ENCODE results near the gene SAMD11. TPM values are rescaled to one million over a fixed set of nuclear protein-coding genes. Genes with fewer than 3 reads are reported as not detected.

The SAMD11 gene
- total RNA-seq, 1 experiment from 2014 or later, result not detected

- no peak for DNase-seq
- H3K27me3 ChIP-seq (ENCODE audit: low read length), result no peaks in the 10 kb centered on the region
- H3K4me2 ChIP-seq (ENCODE audit: low read depth, low read length, poor library complexity, severe bottlenecking), result no peak overlapping the region
- peaks cover 13% of the 10 kb centered on the region; the same call in 1 of the 2 replicates for H3K36me3 ChIP-seq (ENCODE audit: insufficient read depth, low read length)
- no peak overlapping the region for H3K27ac ChIP-seq (ENCODE audit: low read length)
- H4K20me1 ChIP-seq (ENCODE audit: insufficient read depth, low read depth, low read length), result peaks cover 27% of the 10 kb centered on the region; the same call in 1 of the 2 replicates
- no peaks in the 10 kb centered on the region for H3K79me2 ChIP-seq (ENCODE audit: low read length)
- no peak overlapping the region for H3K9ac ChIP-seq (ENCODE audit: low read length)
- no peak overlapping the region for H2AFZ ChIP-seq (ENCODE audit: low read length)
- no peak overlapping the region for H3K4me3 ChIP-seq (ENCODE audit: low read length)
- no peaks in the 10 kb centered on the region for H3K9me3 ChIP-seq (ENCODE audit: low read length)
- H3K4me1 ChIP-seq (ENCODE audit: low read length), result no peaks in the 10 kb centered on the region
- no peaks in the 10 kb centered on the region for H3K9me2 ChIP-seq (replicated peaks; ENCODE audit: insufficient read depth, low read length)
These were observed 26.5 kb downstream of the SAMD11 start for GRCh38 chr1:950268-950667.

- Histone ChIP-seq H3K27me3 (ENCODE audit: low read length) (no peaks in the 10 kb centered on the region), H3K9me2 (replicated peaks; ENCODE audit: insufficient read depth, low read length) (no peaks in the 10 kb centered on the region), H3K9me3 (ENCODE audit: low read length) (no peaks in the 10 kb centered on the region), H3K4me2 (ENCODE audit: low read depth, low read length, poor library complexity, severe bottlenecking) (no peak overlapping the region), H3K4me1 (ENCODE audit: low read length) (no peaks in the 10 kb centered on the region), H3K9ac (ENCODE audit: low read length) (no peak overlapping the region), H3K79me2 (ENCODE audit: low read length) (no peaks in the 10 kb centered on the region), H3K4me3 (ENCODE audit: low read length) (no peak overlapping the region), H3K27ac (ENCODE audit: low read length) (no peak overlapping the region), H3K36me3 (ENCODE audit: insufficient read depth, low read length) (peaks cover 13% of the 10 kb centered on the region; the same call in 1 of the 2 replicates), H2AFZ (ENCODE audit: low read length) (no peak overlapping the region), H4K20me1 (ENCODE audit: insufficient read depth, low read depth, low read length) (peaks cover 24% of the 10 kb centered on the region; the same call in 1 of the 2 replicates)
- no peak for DNase-seq
These were observed 27.2 kb downstream of the SAMD11 start for GRCh38 chr1:950881-951280.

GRCh38 chr1:951364-951763 is 27.6 kb downstream of the SAMD11 start:
- Histone ChIP-seq H2AFZ (ENCODE audit: low read length) (no peak overlapping the region), H3K9me3 (ENCODE audit: low read length) (no peaks in the 10 kb centered on the region), H3K4me2 (ENCODE audit: low read depth, low read length, poor library complexity, severe bottlenecking) (no peak overlapping the region), H3K36me3 (ENCODE audit: insufficient read depth, low read length) (peaks cover 13% of the 10 kb centered on the region; the same call in 1 of the 2 replicates), H3K27me3 (ENCODE audit: low read length) (no peaks in the 10 kb centered on the region), H3K27ac (ENCODE audit: low read length) (no peak overlapping the region), H3K79me2 (ENCODE audit: low read length) (no peaks in the 10 kb centered on the region), H3K4me1 (ENCODE audit: low read length) (no peaks in the 10 kb centered on the region), H3K9me2 (replicated peaks; ENCODE audit: insufficient read depth, low read length) (no peaks in the 10 kb centered on the region), H3K4me3 (ENCODE audit: low read length) (no peak overlapping the region), H4K20me1 (ENCODE audit: insufficient read depth, low read depth, low read length) (0 out of 2 replicates have a peak, but pooled peaks cover 23% of the 10 kb centered on the region), H3K9ac (ENCODE audit: low read length) (no peak overlapping the region)
- no peak for DNase-seq

GRCh38 chr1:952201-952600 is 28.5 kb downstream of the SAMD11 start:
- Histone ChIP-seq H3K9me2 (replicated peaks; ENCODE audit: insufficient read depth, low read length) (no peaks in the 10 kb centered on the region), H3K9ac (ENCODE audit: low read length) (no peak overlapping the region), H3K36me3 (ENCODE audit: insufficient read depth, low read length) (peaks cover 13% of the 10 kb centered on the region; the same call in 1 of the 2 replicates), H3K9me3 (ENCODE audit: low read length) (no peaks in the 10 kb centered on the region), H3K27me3 (ENCODE audit: low read length) (no peaks in the 10 kb centered on the region), H3K79me2 (ENCODE audit: low read length) (peaks cover 4% of the 10 kb centered on the region), H2AFZ (ENCODE audit: low read length) (no peak overlapping the region), H3K27ac (ENCODE audit: low read length) (no peak overlapping the region), H4K20me1 (ENCODE audit: insufficient read depth, low read depth, low read length) (0 out of 2 replicates have a peak, but pooled peaks cover 26% of the 10 kb centered on the region), H3K4me3 (ENCODE audit: low read length) (no peak overlapping the region), H3K4me1 (ENCODE audit: low read length) (no peaks in the 10 kb centered on the region), H3K4me2 (ENCODE audit: low read depth, low read length, poor library complexity, severe bottlenecking) (no peak overlapping the region)
- no peak for DNase-seq

- Histone ChIP-seq H3K4me3 (ENCODE audit: low read length) (no peak overlapping the region), H3K4me1 (ENCODE audit: low read length) (peaks cover 4% of the 10 kb centered on the region), H3K27me3 (ENCODE audit: low read length) (no peaks in the 10 kb centered on the region), H3K36me3 (ENCODE audit: insufficient read depth, low read length) (peaks cover 13% of the 10 kb centered on the region; the same call in 1 of the 2 replicates), H3K9me3 (ENCODE audit: low read length) (no peaks in the 10 kb centered on the region), H3K27ac (ENCODE audit: low read length) (no peak overlapping the region), H3K9me2 (replicated peaks; ENCODE audit: insufficient read depth, low read length) (no peaks in the 10 kb centered on the region), H3K4me2 (ENCODE audit: low read depth, low read length, poor library complexity, severe bottlenecking) (no peak overlapping the region), H3K9ac (ENCODE audit: low read length) (no peak overlapping the region), H3K79me2 (ENCODE audit: low read length) (peaks cover 8% of the 10 kb centered on the region), H2AFZ (ENCODE audit: low read length) (no peak overlapping the region), H4K20me1 (ENCODE audit: insufficient read depth, low read depth, low read length) (peaks cover 27% of the 10 kb centered on the region; the same call in 1 of the 2 replicates)
- DNase-seq, result no peak
These were observed 28.9 kb downstream of the SAMD11 start for GRCh38 chr1:952603-953002.

- no peaks in the 10 kb centered on the region for H3K27me3 ChIP-seq (ENCODE audit: low read length)
- H3K9me3 ChIP-seq (ENCODE audit: low read length), result no peaks in the 10 kb centered on the region
- H3K36me3 ChIP-seq (ENCODE audit: insufficient read depth, low read length), result peaks cover 13% of the 10 kb centered on the region; the same call in 1 of the 2 replicates
- no peak for DNase-seq
- H3K9ac ChIP-seq (ENCODE audit: low read length), result no peak overlapping the region
- no peak overlapping the region for H3K4me2 ChIP-seq (ENCODE audit: low read depth, low read length, poor library complexity, severe bottlenecking)
- H3K9me2 ChIP-seq (replicated peaks; ENCODE audit: insufficient read depth, low read length), result no peaks in the 10 kb centered on the region
- H3K27ac ChIP-seq (ENCODE audit: low read length), result no peak overlapping the region
- H4K20me1 ChIP-seq (ENCODE audit: insufficient read depth, low read depth, low read length), result peaks cover 34% of the 10 kb centered on the region
- no peak overlapping the region for H2AFZ ChIP-seq (ENCODE audit: low read length)
- peaks cover 19% of the 10 kb centered on the region for H3K79me2 ChIP-seq (ENCODE audit: low read length)
- H3K4me3 ChIP-seq (ENCODE audit: low read length), result no peak overlapping the region
- peaks cover 9% of the 10 kb centered on the region for H3K4me1 ChIP-seq (ENCODE audit: low read length)
These were observed 30.0 kb downstream of the SAMD11 start for GRCh38 chr1:953524-954320.

- Histone ChIP-seq H3K9me3 (ENCODE audit: low read length) (no peaks in the 10 kb centered on the region), H3K4me3 (ENCODE audit: low read length) (no peak overlapping the region), H3K4me2 (ENCODE audit: low read depth, low read length, poor library complexity, severe bottlenecking) (no peak overlapping the region), H4K20me1 (ENCODE audit: insufficient read depth, low read depth, low read length) (peaks cover 36% of the 10 kb centered on the region), H3K27me3 (ENCODE audit: low read length) (no peaks in the 10 kb centered on the region), H3K9me2 (replicated peaks; ENCODE audit: insufficient read depth, low read length) (no peaks in the 10 kb centered on the region), H3K27ac (ENCODE audit: low read length) (no peak overlapping the region), H2AFZ (ENCODE audit: low read length) (no peak overlapping the region), H3K4me1 (ENCODE audit: low read length) (peaks cover 9% of the 10 kb centered on the region), H3K9ac (ENCODE audit: low read length) (no peak overlapping the region), H3K36me3 (ENCODE audit: insufficient read depth, low read length) (peaks cover 10% of the 10 kb centered on the region; the same call in 1 of the 2 replicates), H3K79me2 (ENCODE audit: low read length) (peaks cover 23% of the 10 kb centered on the region)
- no peak for DNase-seq
These were observed 31.2 kb downstream of the SAMD11 start for GRCh38 chr1:954927-955326.

GRCh38 chr1:955474-955873 is 31.8 kb downstream of the SAMD11 start:
- Histone ChIP-seq H3K9ac (ENCODE audit: low read length) (no peak overlapping the region), H3K79me2 (ENCODE audit: low read length) (peaks cover 23% of the 10 kb centered on the region), H3K4me2 (ENCODE audit: low read depth, low read length, poor library complexity, severe bottlenecking) (no peak overlapping the region), H3K36me3 (ENCODE audit: insufficient read depth, low read length) (peaks cover 5% of the 10 kb centered on the region; the same call in 1 of the 2 replicates), H3K9me2 (replicated peaks; ENCODE audit: insufficient read depth, low read length) (no peaks in the 10 kb centered on the region), H3K27me3 (ENCODE audit: low read length) (no peaks in the 10 kb centered on the region), H3K4me3 (ENCODE audit: low read length) (no peak overlapping the region), H3K4me1 (ENCODE audit: low read length) (peaks cover 9% of the 10 kb centered on the region), H3K27ac (ENCODE audit: low read length) (no peak overlapping the region), H4K20me1 (ENCODE audit: insufficient read depth, low read depth, low read length) (peaks cover 30% of the 10 kb centered on the region), H2AFZ (ENCODE audit: low read length) (no peak overlapping the region), H3K9me3 (ENCODE audit: low read length) (no peaks in the 10 kb centered on the region)
- DNase-seq, result no peak

All from Karpas-422 (cell line).